ENCODE measurements around the gene SRP68.

- TF ChIP-seq POLR2A (IDR thresholded peaks at IDR 0.05) (no peak), CTCF (IDR thresholded peaks at IDR 0.05) (no peak)
Measured at GRCh38 chr17:76017481-76018339, 54.6 kb downstream of the SRP68 start.

Measured in suprapubic skin (tissue), 3 donors.